K562 (cell line): ENCODE measurements around the gene C10orf90. TPM values are rescaled to one million over a fixed set of nuclear protein-coding genes. Genes with fewer than 3 reads are reported as not detected.

Source experiments
- KAT8 ChIP-seq: fragments of 450-650 bp; IDR thresholded peaks from 2 replicates; pipeline ENCODE4 v1.6.1; 2016; ENCODE audit warnings: low read depth, mild to moderate bottlenecking
- polyA plus RNA-seq, 8 experiments: library from polyadenylated mRNA; depleted of rRNA in 4 of 8; stranded (reverse) in 5 of 8; unstranded in 3 of 8; fragments of >200 nt; fragmentation: Nextera tagmentation in 2 of 8; fragmentation: Illumina TruSeq in 1 of 8; extraction: Ambion mirVana in 2 of 8; extraction: Trizol in 1 of 8; gene quantifications; 2 replicates each; pipeline versions ENCODE4 v1.2.1 to v1.2.3, GENCODE V29; 2011 to 2014; ENCODE audit warnings: inconsistent platforms in 1 of 8, missing spikeins in 1 of 8
- total RNA-seq, 7 experiments: library from RNA; depleted of rRNA in 6 of 7; stranded (reverse); fragments of >200 nt in 6 of 7; fragmentation: Illumina TruSeq in 2 of 7; extraction: Trizol in 2 of 7; gene quantifications; 2 replicates each; pipeline versions ENCODE4 v1.2.1 to v1.2.3, GENCODE V29; 2011 to 2021; ENCODE audit warnings: low replicate concordance in 1 of 7
- TF ChIP-seq, protein P1 (sequence below), 2 experiments: fragments of 450-650 bp in 1 of 2; sonication (generic) in 1 of 2; formaldehyde crosslinking in 1 of 2; IDR thresholded peaks; 2 replicates each; pipeline versions ENCODE4 v1.7.1 to v1.9.0; 2016 to 2022; ENCODE audit warnings: inconsistent platforms in 1 of 2, mild to moderate bottlenecking in 1 of 2, missing genetic modification reagents in 1 of 2

The C10orf90 gene
- total and polyA plus RNA-seq, 9 of the 15 experiments (the other 6 are each of a cell fraction or from before 2014, with no cell fraction given), result not detected

GRCh38 chr10:126398924-126399323 is 271.6 kb downstream of the C10orf90 start (continued):
- TF ChIP-seq, protein P1, sequence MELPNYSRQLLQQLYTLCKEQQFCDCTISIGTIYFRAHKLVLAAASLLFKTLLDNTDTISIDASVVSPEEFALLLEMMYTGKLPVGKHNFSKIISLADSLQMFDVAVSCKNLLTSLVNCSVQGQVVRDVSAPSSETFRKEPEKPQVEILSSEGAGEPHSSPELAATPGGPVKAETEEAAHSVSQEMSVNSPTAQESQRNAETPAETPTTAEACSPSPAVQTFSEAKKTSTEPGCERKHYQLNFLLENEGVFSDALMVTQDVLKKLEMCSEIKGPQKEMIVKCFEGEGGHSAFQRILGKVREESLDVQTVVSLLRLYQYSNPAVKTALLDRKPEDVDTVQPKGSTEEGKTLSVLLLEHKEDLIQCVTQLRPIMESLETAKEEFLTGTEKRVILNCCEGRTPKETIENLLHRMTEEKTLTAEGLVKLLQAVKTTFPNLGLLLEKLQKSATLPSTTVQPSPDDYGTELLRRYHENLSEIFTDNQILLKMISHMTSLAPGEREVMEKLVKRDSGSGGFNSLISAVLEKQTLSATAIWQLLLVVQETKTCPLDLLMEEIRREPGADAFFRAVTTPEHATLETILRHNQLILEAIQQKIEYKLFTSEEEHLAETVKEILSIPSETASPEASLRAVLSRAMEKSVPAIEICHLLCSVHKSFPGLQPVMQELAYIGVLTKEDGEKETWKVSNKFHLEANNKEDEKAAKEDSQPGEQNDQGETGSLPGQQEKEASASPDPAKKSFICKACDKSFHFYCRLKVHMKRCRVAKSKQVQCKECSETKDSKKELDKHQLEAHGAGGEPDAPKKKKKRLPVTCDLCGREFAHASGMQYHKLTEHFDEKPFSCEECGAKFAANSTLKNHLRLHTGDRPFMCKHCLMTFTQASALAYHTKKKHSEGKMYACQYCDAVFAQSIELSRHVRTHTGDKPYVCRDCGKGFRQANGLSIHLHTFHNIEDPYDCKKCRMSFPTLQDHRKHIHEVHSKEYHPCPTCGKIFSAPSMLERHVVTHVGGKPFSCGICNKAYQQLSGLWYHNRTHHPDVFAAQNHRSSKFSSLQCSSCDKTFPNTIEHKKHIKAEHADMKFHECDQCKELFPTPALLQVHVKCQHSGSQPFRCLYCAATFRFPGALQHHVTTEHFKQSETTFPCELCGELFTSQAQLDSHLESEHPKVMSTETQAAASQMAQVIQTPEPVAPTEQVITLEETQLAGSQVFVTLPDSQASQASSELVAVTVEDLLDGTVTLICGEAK (IDR thresholded peaks at IDR 0.05), result no peak
- TF ChIP-seq, protein P1 (CRISPR knock-in tag; IDR thresholded peaks at IDR 0.05), result no peak
- no peak for TF ChIP-seq KAT8
